SK-N-SH treated with all-trans-retinoic acid at 6 μM for 48 hours (cell line): Measurements from ENCODE around the gene SLIT2.

ENCODE experiments used
- OSR1 ChIP-seq: fragments of 250-450 bp; sonication (Bioruptor Pico); IDR thresholded peaks from 2 replicates; pipeline ENCODE4 v1.8.0; 2022; ENCODE audit warnings: moderate library complexity, mild to moderate bottlenecking, inconsistent platforms
- ZFP30 ChIP-seq: fragments of 450-650 bp; formaldehyde crosslinking; IDR thresholded peaks from 2 replicates; pipeline ENCODE4 v1.5.0; 2022; ENCODE audit warnings: mild to moderate bottlenecking, moderate library complexity

- TF ChIP-seq OSR1 (CRISPR knock-in tag) (no peak), ZFP30 (CRISPR knock-in tag) (no peak)
Observed at GRCh38 chr4:20297261-20297660, 45.6 kb downstream of the SLIT2 start.
